A549 (cell line): ENCODE data around the gene COX4I1. TPM values are rescaled to one million over a fixed set of nuclear protein-coding genes. Genes with fewer than 3 reads are reported as not detected.

Experiments used
- ATAC-seq, 2 experiments: fragments of 200-7000 bp in 1 of 2; fragments of >200 bp in 1 of 2; cut with Nextera tagmentation in 1 of 2; cut with Tn5 transposase in 1 of 2; 3 replicates each; pipeline versions ENCODE4 v1.8.0 to v1.9.1; 2018 to 2020; ENCODE audit warnings: mild to moderate bottlenecking in 1 of 2, moderate library complexity in 1 of 2
- CTCF ChIA-PET: fragments of 300-600 bp; sonication (Branson Sonifier 250); formaldehyde crosslinking; extraction: SDS; loops from one replicate; lab custom pipeline; 2021; ENCODE audit warnings: antibody characterized with exemption, inconsistent platforms; lab: Yijun Ruan, JAX
- POLR2A ChIA-PET: fragments of 350-600 bp; formaldehyde crosslinking; extraction: SDS; loops from one replicate; lab custom pipeline; 2021; ENCODE audit warnings: antibody characterized with exemption, inconsistent platforms; lab: Yijun Ruan, JAX
- DNase-seq, 2 experiments: peaks; one replicate each; pipeline versions ENCODE4 v3.0.0 to v3.0.0-alpha.2; 2011 to 2016; ENCODE audit warnings: low read depth in 1 of 2, low spot score in 1 of 2
- FAIRE-seq: peaks from 2 replicates; lab custom pipeline; 2011; peaks lifted over from hg19 to GRCh38; lab: Jason Lieb, UNC
- H3K27ac ChIP-seq, 2 experiments: fragments of >200 bp; sonication (Bioruptor Twin); formaldehyde crosslinking; 3 replicates each; pipeline ENCODE4 v1.5.1; 2016 to 2017
- H3K4me1 ChIP-seq: fragments of >200 bp; sonication (Bioruptor Twin); formaldehyde crosslinking; 3 replicates; pipeline ENCODE4 v1.6.1; 2016
- H3K4me2 ChIP-seq: fragments of >200 bp; sonication (Bioruptor Twin); formaldehyde crosslinking; 3 replicates; pipeline ENCODE4 v1.6.1; 2016
- H3K4me3 ChIP-seq: fragments of >200 bp; sonication (Bioruptor Twin); formaldehyde crosslinking; 3 replicates; pipeline ENCODE4 v1.5.1; 2016
- H3K9me3 ChIP-seq: fragments of >200 bp; sonication (Bioruptor Twin); formaldehyde crosslinking; 3 replicates; pipeline ENCODE4 v1.6.1; 2016
- CBX2 ChIP-seq: fragments of 200-600 bp; sonication (generic); IDR thresholded peaks from 2 replicates; pipeline ENCODE4 v1.6.1; 2016; ENCODE audit warnings: low read depth, mild to moderate bottlenecking, borderline replicate concordance
- CHD2 ChIP-seq: fragments of 150-350 bp; IDR thresholded peaks from 2 replicates; pipeline ENCODE4 v1.6.1; 2014; ENCODE audit warnings: low read length; ENCODE audit not compliant: partially characterized antibody
- EHMT2 ChIP-seq: fragments of 200-600 bp; sonication (generic); IDR thresholded peaks from 2 replicates; pipeline ENCODE4 v1.6.1; 2016; ENCODE audit warnings: antibody characterized with exemption, low read depth, mild to moderate bottlenecking, moderate library complexity
- ELK1 ChIP-seq: fragments of 150-350 bp; IDR thresholded peaks from 2 replicates; pipeline ENCODE4 v1.6.1; 2014; ENCODE audit warnings: low read depth, mild to moderate bottlenecking, low read length
- ESRRA ChIP-seq: fragments of 150-350 bp; IDR thresholded peaks from 2 replicates; pipeline ENCODE4 v1.6.1; 2014; ENCODE audit warnings: mild to moderate bottlenecking, low read length, borderline replicate concordance
- FOSB ChIP-seq: fragments of 250-450 bp; sonication (Bioruptor Pico); IDR thresholded peaks from 2 replicates; pipeline ENCODE4 v1.5.0; 2020; ENCODE audit warnings: mild to moderate bottlenecking, moderate library complexity
- FOXS1 ChIP-seq: fragments of 250-450 bp; sonication (Bioruptor Pico); IDR thresholded peaks from 2 replicates; pipeline ENCODE4 v1.5.0; 2020; ENCODE audit warnings: mild to moderate bottlenecking, moderate library complexity
- GATA3 ChIP-seq: IDR thresholded peaks from 2 replicates; pipeline ENCODE4 v1.6.1; 2012; ENCODE audit warnings: borderline replicate concordance
- HDAC2 ChIP-seq: fragments of 200-600 bp; sonication (generic); IDR thresholded peaks from 2 replicates; pipeline ENCODE4 v1.6.1; 2016
- HOXA7 ChIP-seq: fragments of 250-450 bp; sonication (Bioruptor Pico); IDR thresholded peaks from 2 replicates; pipeline ENCODE4 v1.5.0; 2020; ENCODE audit warnings: mild to moderate bottlenecking, moderate library complexity
- HOXB13 ChIP-seq: fragments of 250-450 bp; sonication (Bioruptor Pico); IDR thresholded peaks from 2 replicates; pipeline ENCODE4 v1.5.0; 2020; ENCODE audit warnings: low read depth, mild to moderate bottlenecking, moderate library complexity
- JUNB ChIP-seq: fragments of >200 bp; sonication (Bioruptor Twin); formaldehyde crosslinking; IDR thresholded peaks from 2 replicates; pipeline ENCODE4 v1.6.1; 2016
- KDM5A ChIP-seq: fragments of 200-600 bp; sonication (generic); IDR thresholded peaks from 2 replicates; pipeline ENCODE4 v1.6.1; 2016; ENCODE audit warnings: antibody characterized with exemption, mild to moderate bottlenecking
- MAX ChIP-seq: IDR thresholded peaks from 2 replicates; pipeline ENCODE4 v1.6.1; 2012
- MYC ChIP-seq: IDR thresholded peaks from 2 replicates; pipeline ENCODE4 v1.6.1; 2012; ENCODE audit warnings: mild to moderate bottlenecking, inconsistent platforms, low read length, improper control_type of control experiment, borderline replicate concordance
- NFE2L2 ChIP-seq: fragments of 150-350 bp; conservative IDR thresholded peaks from 2 replicates; pipeline ENCODE4 v1.6.1; 2014; ENCODE audit warnings: low read length
- PHF8 ChIP-seq: fragments of 200-600 bp; sonication (generic); IDR thresholded peaks from 2 replicates; pipeline ENCODE4 v1.6.1; 2016; ENCODE audit warnings: low read depth, mild to moderate bottlenecking, antibody characterized with exemption, moderate library complexity, borderline replicate concordance
- POLR2A ChIP-seq: IDR thresholded peaks from 2 replicates; pipeline ENCODE4 v1.6.1; 2012; ENCODE audit warnings: mild to moderate bottlenecking, low read length
- RAD21 ChIP-seq, 2 experiments: fragments of >200 bp in 1 of 2; sonication (Bioruptor Twin) in 1 of 2; formaldehyde crosslinking in 1 of 2; IDR thresholded peaks in 1 of 2; conservative IDR thresholded peaks in 1 of 2; 2 replicates in 1 of 2; 3 replicates in 1 of 2; pipeline ENCODE4 v1.6.1; 2012 to 2018; ENCODE audit warnings: inconsistent platforms in 1 of 2
- REST ChIP-seq: fragments of 200-600 bp; sonication (generic); IDR thresholded peaks from 2 replicates; pipeline ENCODE4 v1.6.1; 2016; ENCODE audit warnings: antibody characterized with exemption, mild to moderate bottlenecking, moderate library complexity
- SMC3 ChIP-seq: fragments of >200 bp; sonication (Bioruptor Twin); formaldehyde crosslinking; IDR thresholded peaks from 3 replicates; pipeline ENCODE4 v1.6.1; 2018; ENCODE audit warnings: inconsistent platforms
- TP53 ChIP-seq: fragments of 250-450 bp; sonication (Bioruptor Pico); IDR thresholded peaks from 2 replicates; pipeline ENCODE4 v1.5.0; 2021; ENCODE audit warnings: mild to moderate bottlenecking, moderate library complexity
- ZC3H11A ChIP-seq: fragments of 450-650 bp; IDR thresholded peaks from 2 replicates; pipeline ENCODE4 v1.6.1; 2014; ENCODE audit warnings: antibody characterized with exemption, mild to moderate bottlenecking
- ZNF302 ChIP-seq: fragments of 250-450 bp; sonication (Bioruptor Pico); IDR thresholded peaks from 2 replicates; pipeline ENCODE4 v1.9.0; 2021; ENCODE audit warnings: inconsistent platforms, mild to moderate bottlenecking, moderate library complexity
- WGBS: methylation state at CpG from one replicate; pipeline ENCODE4 v1.1.6; 2017; ENCODE audit errors: missing lambda C conversion rate; 5-methylcytosine and 5-hydroxymethylcytosine counted together
- polyA plus RNA-seq, 4 experiments: library from polyadenylated mRNA; depleted of rRNA in 3 of 4; stranded (reverse); fragments of >200 nt; fragmentation: RNase III in 1 of 4; extraction: RNeasy Plus Mini Kit Qiagen cat#74134 plus additional on column Dnase treatment in 1 of 4; gene quantifications; 2 replicates in 3 of 4; 3 replicates in 1 of 4; pipeline ENCODE4 v1.2.3, GENCODE V29; 2011 to 2017

Gene COX4I1
- polyA plus RNA-seq, 2 of the 4 experiments (the other 2 are of a cell fraction) = 783 to 929 TPM

- CTCF ChIA-PET = interaction anchor here (0.8 kb wide), 1 partner anchor 35 kb away, joined by 3 read pairs; no protein-coding TSS in a partner anchor
- FAIRE-seq (no peak), DNase-seq (no peak), ATAC-seq (peak; percentile 15 to 53; a peak in 4 of 6 replicates)
- POLR2A ChIA-PET = no interaction called here
- no peak overlapping the region for H3K4me3 ChIP-seq
- H3K27ac ChIP-seq = no peak overlapping the region
- peaks cover 19% of the 10 kb centered on the region for H3K4me1 ChIP-seq
- no peaks in the 10 kb centered on the region for H3K9me3 ChIP-seq
- 89% methylated on average over 19 of the region's 21 CpGs for WGBS
- no peak overlapping the region for H3K4me2 ChIP-seq
- TF ChIP-seq RAD21 (conservative IDR thresholded peaks at IDR 0.05 in 1 of 2, IDR thresholded peaks at IDR 0.05 in 1 of 2) (no peak), JUNB (no peak), CBX2 (no peak), TP53 (no peak), HDAC2 (no peak), FOXS1 (no peak), ELK1 (no peak), ESRRA (no peak), SMC3 (no peak), EHMT2 (no peak)
Measured at GRCh38 chr16:85752511-85753420, 46.7 kb upstream of the COX4I1 start.

- H3K4me1 ChIP-seq = peaks cover 19% of the 10 kb centered on the region
- ChIA-PET POLR2A (no interaction called here), CTCF (interaction anchor here (1.5 to 1.7 kb wide), 2 partner anchors 14 to 34 kb away, joined by 6 to 7 read pairs; no protein-coding TSS in a partner anchor)
- no peak for TF ChIP-seq CHD2
- TF ChIP-seq NFE2L2 = no peak
- TF ChIP-seq POLR2A = no peak
- TF ChIP-seq ZNF302 (CRISPR knock-in tag) = no peak
- no peak for TF ChIP-seq MYC
- TF ChIP-seq JUNB = no peak
- no peak for TF ChIP-seq KDM5A
- no peak for TF ChIP-seq PHF8
- TF ChIP-seq HOXA7 (CRISPR knock-in tag) = no peak
- no peak for TF ChIP-seq ZC3H11A
- no peak for TF ChIP-seq EHMT2
- no peaks in the 10 kb centered on the region for H3K9me3 ChIP-seq
- 76% methylated on average over 6 of the region's 6 CpGs for WGBS
- no peak overlapping the region for H3K27ac ChIP-seq
- FAIRE-seq (no peak), ATAC-seq (no peak), DNase-seq (no peak)
- H3K4me3 ChIP-seq = no peak overlapping the region
- H3K4me2 ChIP-seq = no peak overlapping the region
Measured at GRCh38 chr16:85753559-85753958, 45.9 kb upstream of the COX4I1 start.

- DNase-seq = no peak
- no peak for ATAC-seq
- H3K9me3 ChIP-seq = no peaks in the 10 kb centered on the region
- POLR2A ChIA-PET = no interaction called here
- no peak overlapping the region for H3K4me3 ChIP-seq
- no peak for FAIRE-seq
- 83% methylated on average over 7 of the region's 7 CpGs for WGBS
- TF ChIP-seq CHD2 (no peak), FOSB (CRISPR knock-in tag) (no peak), MAX (no peak), ZNF302 (CRISPR knock-in tag) (no peak), GATA3 (no peak), HDAC2 (no peak), REST (no peak), ELK1 (no peak), HOXB13 (CRISPR knock-in tag) (no peak)
- H3K4me2 ChIP-seq = no peak overlapping the region
- CTCF ChIA-PET = interaction anchor here (0.6 to 1.7 kb wide), 3 partner anchors 14 to 478 kb away, joined by 3 to 7 read pairs (median 6); no protein-coding TSS in a partner anchor
- H3K27ac ChIP-seq = no peak overlapping the region
- H3K4me1 ChIP-seq = peaks cover 19% of the 10 kb centered on the region
Measured at GRCh38 chr16:85753976-85754375, 45.5 kb upstream of the COX4I1 start.
